Common myeloid progenitor, CD34-positive (primary cell): ENCODE data around the gene TMEM256.
"Not testable (repeated sequence)": the region's sequence is repeated elsewhere in the genome, so short reads cannot be mapped to it uniquely, and the experiment has no call there.

Experiments used
- CTCF ChIA-PET: fragments of 350-600 bp; sonication (Branson Sonifier 250); formaldehyde crosslinking; loops from one replicate; lab custom pipeline; 2021; ENCODE audit warnings: antibody characterized with exemption; lab: Charles Lee
- POLR2A ChIA-PET: fragments of 350-600 bp; sonication (Branson Sonifier 250); formaldehyde crosslinking; loops from one replicate; lab custom pipeline; 2021; ENCODE audit warnings: antibody characterized with exemption; lab: Charles Lee
- DNase-seq, 3 donors: peaks; one replicate each; pipeline versions ENCODE4 v3.0.0 to v3.0.0-alpha.2; 2013
- H3K27ac ChIP-seq, 2 experiments: 1 replicate in 1 of 2; 2 replicates in 1 of 2; pipeline ENCODE4 v1.7.0; 2013; ENCODE audit warnings: inconsistent platforms in 2 of 2, low read length in 2 of 2, mild to moderate bottlenecking in 2 of 2, low read depth in 1 of 2, moderate library complexity in 1 of 2; ENCODE audit not compliant: severe bottlenecking in 2 of 2, insufficient read depth in 1 of 2, poor library complexity in 1 of 2
- H3K27me3 ChIP-seq, 5 experiments: replicated peaks in 2 of 5; 1 replicate in 3 of 5; 2 replicates in 2 of 5; pipeline versions ENCODE4 v1.6.1 to v1.7.0; 2013; ENCODE audit warnings: low read length in 4 of 5, mild to moderate bottlenecking in 2 of 5, moderate library complexity in 2 of 5, inconsistent platforms in 1 of 5; ENCODE audit not compliant: insufficient read depth in 5 of 5, control insufficient read depth in 4 of 5
- H3K36me3 ChIP-seq, 4 experiments: 1 replicate in 2 of 4; 2 replicates in 2 of 4; pipeline versions ENCODE4 v1.6.1 to v1.7.0; 2013; ENCODE audit warnings: low read length in 3 of 4, control low read depth in 1 of 4, mild to moderate bottlenecking in 1 of 4; ENCODE audit not compliant: control insufficient read depth in 4 of 4, insufficient read depth in 4 of 4
- H3K4me1 ChIP-seq, 4 experiments: 1 replicate in 3 of 4; 2 replicates in 1 of 4; pipeline versions ENCODE4 v1.6.1 to v1.7.1; 2013; ENCODE audit warnings: low read length in 3 of 4, mild to moderate bottlenecking in 3 of 4, control low read depth in 1 of 4, inconsistent platforms in 1 of 4, moderate library complexity in 1 of 4; ENCODE audit not compliant: control insufficient read depth in 4 of 4, insufficient read depth in 4 of 4; ENCODE audit errors: control extremely low read depth in 1 of 4
- H3K4me3 ChIP-seq, 7 experiments: 1 replicate in 4 of 7; 2 replicates in 3 of 7; pipeline versions ENCODE4 v1.5.1 to v1.7.0; 2013; ENCODE audit warnings: mild to moderate bottlenecking in 7 of 7, low read length in 6 of 7, moderate library complexity in 6 of 7, inconsistent platforms in 2 of 7, low read depth in 2 of 7, control low read depth in 1 of 7; ENCODE audit not compliant: insufficient read depth in 4 of 7, control insufficient read depth in 1 of 7; ENCODE audit errors: extremely low read depth in 1 of 7
- H3K9me3 ChIP-seq, 5 experiments: 1 replicate in 4 of 5; 2 replicates in 1 of 5; pipeline versions ENCODE4 v1.6.1 to v1.7.1; 2013; ENCODE audit warnings: low read length in 4 of 5, mild to moderate bottlenecking in 2 of 5, inconsistent platforms in 1 of 5, low read depth in 1 of 5, moderate library complexity in 1 of 5; ENCODE audit not compliant: control insufficient read depth in 4 of 5, insufficient read depth in 2 of 5; ENCODE audit errors: control extremely low read depth in 1 of 5
- WGBS: methylation state at CpG from one replicate; pipeline ENCODE4 v1.1.5; 2013; ENCODE audit not compliant: insufficient coverage; 5-methylcytosine and 5-hydroxymethylcytosine counted together

Gene TMEM256

DNA sequence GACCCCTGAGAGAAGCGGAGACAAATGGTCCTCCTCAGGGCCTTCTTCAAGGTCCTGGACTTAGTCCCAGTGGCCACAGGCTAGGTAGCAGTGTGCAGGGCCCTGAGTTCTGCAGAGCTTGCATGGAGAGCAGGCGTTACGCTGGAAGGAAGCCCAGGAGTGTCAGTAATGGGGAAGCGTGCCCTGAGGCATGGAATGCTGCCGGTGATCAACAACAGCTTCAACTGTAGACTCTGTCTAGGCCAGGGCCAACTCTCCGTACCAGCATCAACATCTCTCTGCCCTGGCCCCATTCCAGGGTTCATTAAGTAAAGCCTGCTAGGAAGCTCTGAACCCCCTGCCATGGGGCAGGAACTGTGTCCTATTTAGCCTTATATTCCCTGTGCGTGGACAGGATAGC lies 23.6 kb downstream of the TMEM256 start:
- peaks cover 0 to 31% (median 18%) of the 10 kb centered on the region in 4 experiments for H3K4me1 ChIP-seq
- H3K27me3 ChIP-seq, result peaks cover 2 to 38% (median 23%) of the 10 kb centered on the region in 5 experiments
- peak overlapping the region in 4 of 7 experiments; percentile 42 to 75 (median 52) for H3K4me3 ChIP-seq
- CTCF ChIA-PET, result interaction anchor here (0.8 to 2.0 kb wide), 3 partner anchors 10 to 24 kb away, joined by 3 to 6 read pairs (median 5); partner anchors contain the start of gene PLSCR3
- 45% methylated on average over 6 of the region's 7 CpGs for WGBS
- no peak overlapping the region for H3K27ac ChIP-seq
- H3K9me3 ChIP-seq, result peaks cover 0 to 11% (median 3%) of the 10 kb centered on the region in 5 experiments
- DNase-seq, result no peak
- POLR2A ChIA-PET, result no interaction called here
- H3K36me3 ChIP-seq, result no peaks in the 10 kb centered on the region

DNA sequence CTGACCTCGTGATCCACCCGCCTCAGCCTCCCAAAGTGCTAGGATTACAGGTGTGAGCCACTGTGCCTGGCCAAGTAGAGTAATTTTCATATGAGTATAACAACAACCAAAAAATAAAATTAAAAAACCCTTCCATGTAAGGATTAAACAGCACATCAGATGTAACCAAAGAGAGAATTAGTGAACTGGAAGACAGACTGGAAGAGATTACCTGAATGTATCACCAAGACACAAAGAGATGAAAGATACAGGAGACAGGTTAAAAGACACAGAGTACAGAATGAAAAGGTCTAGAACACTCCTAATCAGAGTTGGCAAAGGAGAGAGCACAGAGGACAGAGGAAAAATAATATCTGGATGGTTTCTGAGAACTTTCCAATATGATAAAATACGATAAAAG lies 24.8 kb downstream of the TMEM256 start:
- Histone ChIP-seq H3K9me3 (peaks cover 0 to 11% (median 3%) of the 10 kb centered on the region in 5 experiments), H3K4me1 (peaks cover 0 to 25% (median 13%) of the 10 kb centered on the region in 4 experiments), H3K27me3 (peaks cover 2 to 33% (median 23%) of the 10 kb centered on the region in 5 experiments), H3K27ac (no peak overlapping the region), H3K36me3 (no peaks in the 10 kb centered on the region), H3K4me3 (no peak overlapping the region)
- no peak for DNase-seq
- CTCF ChIA-PET, result interaction anchor here (2.0 kb wide), 1 partner anchor 15 kb away, joined by 6 read pairs; the partner anchor contains the start of gene PLSCR3
- no CpG with 5 or more reads among the region's 3 CpGs for WGBS
- POLR2A ChIA-PET, result no interaction called here

DNA sequence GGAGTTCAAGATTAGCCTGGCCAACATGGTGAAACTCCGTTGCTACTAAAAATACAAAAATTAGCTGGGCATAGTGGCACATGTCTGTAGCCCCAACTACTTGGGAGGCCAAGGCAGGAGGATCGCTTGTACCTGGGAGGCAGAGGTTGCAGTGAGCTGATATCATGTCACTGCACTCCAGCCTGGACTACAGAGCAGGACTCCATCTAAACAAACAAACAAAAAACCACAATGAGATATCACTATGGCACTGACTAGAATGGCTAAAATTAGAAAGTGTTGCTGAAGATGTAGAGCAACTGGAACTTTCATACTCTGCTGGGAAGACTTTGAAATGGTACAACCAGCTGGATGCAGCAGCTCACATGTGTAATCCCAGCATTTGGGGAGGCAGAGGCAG lies 29.5 kb downstream of the TMEM256 start:
- no peaks in the 10 kb centered on the region for H3K4me1 ChIP-seq
- ChIA-PET CTCF (interaction anchor here (1.1 to 3.4 kb wide), 4 partner anchors 8 to 28 kb away, joined by 3 to 13 read pairs (median 4); partner anchors contain the start of gene TMEM95), POLR2A (no interaction called here)
- peaks cover 0 to 3% (median 2%) of the 10 kb centered on the region in 5 experiments for H3K9me3 ChIP-seq
- H3K4me3 ChIP-seq, result no peak overlapping the region
- peaks cover 0 to 4% (median 0%) of the 10 kb centered on the region in 5 experiments for H3K27me3 ChIP-seq
- no peak for DNase-seq
- H3K27ac ChIP-seq, result no peak overlapping the region
- WGBS, result 93% methylated on average over 2 of the region's 2 CpGs
- no peaks in the 10 kb centered on the region for H3K36me3 ChIP-seq

DNA sequence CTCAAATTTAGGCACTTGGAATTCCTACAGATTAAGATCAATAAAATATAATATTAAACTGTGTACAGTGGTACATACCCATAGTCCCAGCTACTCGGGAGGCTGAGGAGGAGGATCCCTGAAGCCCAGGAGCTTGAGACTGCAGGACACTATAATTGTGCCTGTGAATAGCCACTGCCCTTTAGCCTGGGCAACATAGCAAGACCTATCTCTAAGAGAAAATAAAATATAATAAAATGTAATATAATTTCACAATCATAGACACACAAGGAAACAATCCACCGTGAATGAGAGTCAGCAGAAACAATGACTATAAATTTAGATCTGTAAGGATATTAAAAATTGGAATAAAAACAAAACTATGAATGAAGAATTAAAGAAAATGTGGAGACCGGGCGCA lies 33.0 kb downstream of the TMEM256 start:
- ChIA-PET POLR2A (no interaction called here), CTCF (interaction anchor here (0.8 to 2.5 kb wide), 5 partner anchors 10 to 86 kb away, joined by 3 to 8 read pairs (median 3); partner anchors contain the start of gene TMEM95)
- Histone ChIP-seq H3K9me3 (no peaks in the 10 kb centered on the region), H3K4me1 (no peaks in the 10 kb centered on the region), H3K36me3 (no peaks in the 10 kb centered on the region), H3K27ac (no peak overlapping the region), H3K4me3 (no peak overlapping the region), H3K27me3 (peaks cover 0 to 6% (median 0%) of the 10 kb centered on the region in 5 experiments)
- WGBS, result no CpG with 5 or more reads among the region's 4 CpGs
- no peak for DNase-seq

DNA sequence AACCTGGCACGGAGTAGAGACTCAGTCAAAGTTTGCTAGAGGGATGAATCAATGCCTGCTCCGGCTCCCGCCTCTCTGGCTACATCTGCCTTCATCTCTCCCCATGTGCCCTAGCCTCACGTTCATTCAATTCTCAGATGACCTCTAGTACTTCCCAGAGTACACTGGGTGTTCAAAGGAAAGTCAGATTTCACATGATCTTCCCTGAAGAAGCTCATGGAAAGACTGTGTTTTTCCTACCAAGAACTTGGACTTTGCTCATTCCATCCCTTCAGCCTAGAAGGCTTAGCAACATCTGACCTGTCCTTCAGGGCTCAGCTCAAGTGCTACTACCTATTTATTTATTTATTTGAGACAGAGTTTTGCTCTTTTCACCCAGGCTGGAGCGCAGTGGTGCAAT lies 34.1 kb downstream of the TMEM256 start:
- no peaks in the 10 kb centered on the region for H3K36me3 ChIP-seq
- peaks cover 0 to 6% (median 0%) of the 10 kb centered on the region in 5 experiments for H3K27me3 ChIP-seq
- CTCF ChIA-PET, result interaction anchor here (1.3 to 2.5 kb wide), 3 partner anchors 11 to 22 kb away, joined by 3 to 8 read pairs (median 7); partner anchors contain the start of gene TMEM95
- H3K27ac ChIP-seq, result no peak overlapping the region
- no peaks in the 10 kb centered on the region for H3K9me3 ChIP-seq
- POLR2A ChIA-PET, result interaction anchor here (0.6 to 0.9 kb wide), 2 partner anchors 11 to 33 kb away, joined by 3 read pairs; partner anchors contain the start of gene ACAP1
- H3K4me3 ChIP-seq, result no peak overlapping the region
- no peaks in the 10 kb centered on the region for H3K4me1 ChIP-seq
- WGBS, result 100% methylated on average over 5 of the region's 5 CpGs
- no peak for DNase-seq

DNA sequence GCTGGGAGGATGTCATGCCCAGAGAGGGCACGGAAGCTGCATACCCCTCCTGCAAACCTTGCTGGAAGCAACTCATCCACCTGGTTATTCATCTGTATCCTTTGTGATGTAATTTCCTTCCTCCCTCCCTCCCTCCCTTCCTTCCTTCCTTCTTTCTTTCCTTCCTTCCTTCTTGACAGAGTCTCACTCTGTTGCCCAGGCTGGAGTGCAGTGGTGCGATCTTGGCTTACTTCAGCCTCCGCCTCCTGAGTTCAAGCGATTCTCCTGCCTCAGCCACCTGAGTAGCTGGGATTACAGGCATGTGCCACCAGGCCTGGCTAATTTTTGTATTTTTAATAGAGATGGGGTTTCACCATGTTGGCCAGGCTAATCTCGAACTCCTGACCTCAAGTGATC lies 35.3 kb downstream of the TMEM256 start:
- not testable (repeated sequence) for H3K27me3 ChIP-seq, DNase-seq, H3K27ac ChIP-seq, H3K4me1 ChIP-seq, H3K4me3 ChIP-seq, H3K36me3 ChIP-seq, H3K9me3 ChIP-seq
- ChIA-PET CTCF (interaction anchor here (0.9 to 2.0 kb wide), 3 partner anchors 12 to 72 kb away, joined by 3 to 8 read pairs (median 7); no protein-coding TSS in a partner anchor), POLR2A (interaction anchor here (0.9 kb wide), 1 partner anchor 32 kb away, joined by 3 read pairs; the partner anchor contains the start of gene ACAP1)
- WGBS, result 83% methylated on average over 4 of the region's 5 CpGs
